HCT116 (cell line): ENCODE measurements around the gene PPFIBP1.

Source experiments
- EGR1 ChIP-seq: IDR thresholded peaks from 2 replicates; pipeline ENCODE4 v1.6.1; 2012; ENCODE audit warnings: low read depth
- JUND ChIP-seq: IDR thresholded peaks from 2 replicates; pipeline ENCODE4 v1.6.1; 2012
- POLR2AphosphoS5 ChIP-seq: IDR thresholded peaks from 2 replicates; pipeline ENCODE4 v1.6.1; 2011; ENCODE audit warnings: mild to moderate bottlenecking, low read depth, low read length, moderate library complexity
- YY1 ChIP-seq: IDR thresholded peaks from 2 replicates; pipeline ENCODE4 v1.6.1; 2011; ENCODE audit warnings: low read length, low read depth, moderate library complexity, mild to moderate bottlenecking; ENCODE audit not compliant: insufficient replicate concordance; ENCODE audit errors: extremely low read depth
- TF ChIP-seq, protein P1 (sequence below): IDR thresholded peaks from 2 replicates; pipeline ENCODE4 v1.6.1; 2012
- TF ChIP-seq, protein P2 (sequence below): IDR thresholded peaks from 2 replicates; pipeline ENCODE4 v1.6.1; 2012
- TF ChIP-seq, protein P3 (sequence below), 3 experiments: fragments of 200-600 bp in 1 of 3; sonication (generic) in 1 of 3; IDR thresholded peaks in 2 of 3; conservative IDR thresholded peaks in 1 of 3; 2 replicates each; pipeline ENCODE4 v1.5.1; 2012 to 2017; ENCODE audit warnings: low read depth in 2 of 3, low read length in 2 of 3, antibody characterized with exemption in 1 of 3, borderline replicate concordance in 1 of 3, control low read depth in 1 of 3, mild to moderate bottlenecking in 1 of 3, mixed read lengths in 1 of 3, mixed run types in 1 of 3, moderate library complexity in 1 of 3; ENCODE audit not compliant: insufficient read depth in 1 of 3
- TF ChIP-seq, protein P4 (sequence below): IDR thresholded peaks from 2 replicates; pipeline ENCODE4 v1.6.1; 2011; ENCODE audit warnings: mild to moderate bottlenecking, low read length, moderate library complexity; ENCODE audit not compliant: insufficient replicate concordance; ENCODE audit errors: extremely low read depth

DNA sequence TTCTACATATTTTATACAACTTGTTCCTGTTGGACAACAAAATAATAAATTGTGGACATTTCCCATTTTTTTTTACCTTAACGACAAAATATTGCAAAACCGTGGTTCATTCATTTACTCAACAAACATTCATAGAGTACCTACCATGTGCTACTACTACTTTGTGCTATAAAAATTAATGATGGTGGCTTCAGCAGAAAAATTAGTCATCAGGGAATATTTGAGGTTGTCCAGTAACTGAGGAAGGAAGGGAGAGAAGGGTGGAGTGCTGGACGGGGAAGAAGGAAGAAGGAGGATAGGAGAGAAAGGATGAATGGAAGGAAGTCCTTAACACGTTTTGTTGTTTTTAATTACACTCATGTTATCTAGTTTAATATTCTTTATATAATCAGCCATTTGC, 53.7 kb downstream of the PPFIBP1 start:
- TF ChIP-seq, protein P1, sequence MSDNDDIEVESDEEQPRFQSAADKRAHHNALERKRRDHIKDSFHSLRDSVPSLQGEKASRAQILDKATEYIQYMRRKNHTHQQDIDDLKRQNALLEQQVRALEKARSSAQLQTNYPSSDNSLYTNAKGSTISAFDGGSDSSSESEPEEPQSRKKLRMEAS, result no peak
- TF ChIP-seq POLR2AphosphoS5 (no peak), EGR1 (no peak), YY1 (no peak), JUND (no peak)
- TF ChIP-seq, protein P2, sequence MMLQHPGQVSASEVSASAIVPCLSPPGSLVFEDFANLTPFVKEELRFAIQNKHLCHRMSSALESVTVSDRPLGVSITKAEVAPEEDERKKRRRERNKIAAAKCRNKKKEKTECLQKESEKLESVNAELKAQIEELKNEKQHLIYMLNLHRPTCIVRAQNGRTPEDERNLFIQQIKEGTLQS, result no peak
- TF ChIP-seq, protein P3, sequence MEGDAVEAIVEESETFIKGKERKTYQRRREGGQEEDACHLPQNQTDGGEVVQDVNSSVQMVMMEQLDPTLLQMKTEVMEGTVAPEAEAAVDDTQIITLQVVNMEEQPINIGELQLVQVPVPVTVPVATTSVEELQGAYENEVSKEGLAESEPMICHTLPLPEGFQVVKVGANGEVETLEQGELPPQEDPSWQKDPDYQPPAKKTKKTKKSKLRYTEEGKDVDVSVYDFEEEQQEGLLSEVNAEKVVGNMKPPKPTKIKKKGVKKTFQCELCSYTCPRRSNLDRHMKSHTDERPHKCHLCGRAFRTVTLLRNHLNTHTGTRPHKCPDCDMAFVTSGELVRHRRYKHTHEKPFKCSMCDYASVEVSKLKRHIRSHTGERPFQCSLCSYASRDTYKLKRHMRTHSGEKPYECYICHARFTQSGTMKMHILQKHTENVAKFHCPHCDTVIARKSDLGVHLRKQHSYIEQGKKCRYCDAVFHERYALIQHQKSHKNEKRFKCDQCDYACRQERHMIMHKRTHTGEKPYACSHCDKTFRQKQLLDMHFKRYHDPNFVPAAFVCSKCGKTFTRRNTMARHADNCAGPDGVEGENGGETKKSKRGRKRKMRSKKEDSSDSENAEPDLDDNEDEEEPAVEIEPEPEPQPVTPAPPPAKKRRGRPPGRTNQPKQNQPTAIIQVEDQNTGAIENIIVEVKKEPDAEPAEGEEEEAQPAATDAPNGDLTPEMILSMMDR (IDR thresholded peaks at IDR 0.05 in 2 of 3, conservative IDR thresholded peaks at IDR 0.05 in 1 of 3; ENCODE audit: borderline replicate concordance in 1 of 3, insufficient read depth in 1 of 3, low read depth in 2 of 3, low read length in 2 of 3), result no peak
- TF ChIP-seq, protein P4, sequence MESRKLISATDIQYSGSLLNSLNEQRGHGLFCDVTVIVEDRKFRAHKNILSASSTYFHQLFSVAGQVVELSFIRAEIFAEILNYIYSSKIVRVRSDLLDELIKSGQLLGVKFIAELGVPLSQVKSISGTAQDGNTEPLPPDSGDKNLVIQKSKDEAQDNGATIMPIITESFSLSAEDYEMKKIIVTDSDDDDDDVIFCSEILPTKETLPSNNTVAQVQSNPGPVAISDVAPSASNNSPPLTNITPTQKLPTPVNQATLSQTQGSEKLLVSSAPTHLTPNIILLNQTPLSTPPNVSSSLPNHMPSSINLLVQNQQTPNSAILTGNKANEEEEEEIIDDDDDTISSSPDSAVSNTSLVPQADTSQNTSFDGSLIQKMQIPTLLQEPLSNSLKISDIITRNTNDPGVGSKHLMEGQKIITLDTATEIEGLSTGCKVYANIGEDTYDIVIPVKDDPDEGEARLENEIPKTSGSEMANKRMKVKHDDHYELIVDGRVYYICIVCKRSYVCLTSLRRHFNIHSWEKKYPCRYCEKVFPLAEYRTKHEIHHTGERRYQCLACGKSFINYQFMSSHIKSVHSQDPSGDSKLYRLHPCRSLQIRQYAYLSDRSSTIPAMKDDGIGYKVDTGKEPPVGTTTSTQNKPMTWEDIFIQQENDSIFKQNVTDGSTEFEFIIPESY, result no peak
